Activated CD4-positive, alpha-beta T cell treated with anti-CD3 and anti-CD28 coated beads, Interleukin-2, amount 10 ng/mL, durations not matched to agents 7 days and 5 days (primary cell): Measurements from ENCODE around the gene CREBBP. TPM values are rescaled to one million over a fixed set of nuclear protein-coding genes. Genes with fewer than 3 reads are reported as not detected.
"Not testable (repeated sequence)": the region's sequence is repeated elsewhere in the genome, so short reads cannot be mapped to it uniquely, and the experiment has no call there.

Experiments
- CTCF ChIA-PET: fragments of 350-600 bp; sonication (Branson Sonifier 250); formaldehyde crosslinking; loops from one replicate; lab custom pipeline; 2021; ENCODE audit warnings: antibody characterized with exemption; lab: Charles Lee
- POLR2A ChIA-PET: fragments of 350-600 bp; sonication (Branson Sonifier 250); formaldehyde crosslinking; loops from one replicate; lab custom pipeline; 2021; ENCODE audit warnings: antibody characterized with exemption; lab: Charles Lee
- DNase-seq: peaks from one replicate; pipeline ENCODE4 v3.0.0-alpha.2; 2020
- H3K27ac Mint-ChIP-seq: one replicate; pipeline ENCODE4 v1.8.0; 2021; ENCODE audit warnings: mild to moderate bottlenecking, moderate library complexity, mixed read lengths
- H3K27me3 Mint-ChIP-seq: one replicate; pipeline ENCODE4 v1.8.0; 2021; ENCODE audit warnings: mixed read lengths
- H3K36me3 Mint-ChIP-seq: one replicate; pipeline ENCODE4 v1.8.0; 2021; ENCODE audit warnings: low read depth, mixed read lengths
- H3K4me1 Mint-ChIP-seq: one replicate; pipeline ENCODE4 v1.8.0; 2021; ENCODE audit warnings: mixed read lengths
- H3K4me3 Mint-ChIP-seq: one replicate; pipeline ENCODE4 v1.8.0; 2021; ENCODE audit warnings: mild to moderate bottlenecking, moderate library complexity, mixed read lengths
- H3K9me3 Mint-ChIP-seq: one replicate; pipeline ENCODE4 v1.8.0; 2021; ENCODE audit warnings: mixed read lengths
- total RNA-seq, 2 experiments: library from RNA; stranded (reverse); gene quantifications; one replicate each; pipeline ENCODE4 v1.2.3, GENCODE V29; 2021

The CREBBP gene
- total RNA-seq, 2 experiments from 2014 or later = 69.0 to 69.2 TPM

DNA sequence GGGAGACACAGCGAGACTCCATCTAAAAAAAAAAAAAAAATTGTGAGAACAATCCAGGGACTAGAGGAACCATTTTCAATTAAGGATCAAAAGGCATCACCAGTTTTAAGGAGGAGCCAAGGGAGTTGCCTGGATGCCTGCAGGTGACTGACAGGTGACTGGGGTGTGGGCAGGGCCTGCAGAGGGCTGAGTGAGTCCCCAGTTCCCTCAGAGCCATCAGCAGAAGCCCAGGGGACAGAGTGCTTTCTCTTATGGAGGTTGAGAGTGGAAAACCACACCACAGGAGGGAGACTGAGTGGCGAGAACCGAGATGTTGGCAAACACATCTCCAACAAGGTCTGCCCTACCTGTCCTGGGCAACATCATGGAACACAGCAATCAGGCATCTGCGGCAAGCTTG, 27.1 kb upstream of the CREBBP start:
- POLR2A ChIA-PET = no interaction called here
- H3K36me3 Mint-ChIP-seq = no peaks in the 10 kb centered on the region
- no peak overlapping the region for H3K27ac Mint-ChIP-seq
- H3K4me3 Mint-ChIP-seq = no peak overlapping the region
- CTCF ChIA-PET = interaction anchor here (0.6 kb wide), 1 partner anchor 1465 kb away, joined by 3 read pairs; no protein-coding TSS in a partner anchor
- H3K27me3 Mint-ChIP-seq = peaks cover 4% of the 10 kb centered on the region
- no peak for DNase-seq
- no peaks in the 10 kb centered on the region for H3K9me3 Mint-ChIP-seq
- peaks cover 4% of the 10 kb centered on the region for H3K4me1 Mint-ChIP-seq

DNA sequence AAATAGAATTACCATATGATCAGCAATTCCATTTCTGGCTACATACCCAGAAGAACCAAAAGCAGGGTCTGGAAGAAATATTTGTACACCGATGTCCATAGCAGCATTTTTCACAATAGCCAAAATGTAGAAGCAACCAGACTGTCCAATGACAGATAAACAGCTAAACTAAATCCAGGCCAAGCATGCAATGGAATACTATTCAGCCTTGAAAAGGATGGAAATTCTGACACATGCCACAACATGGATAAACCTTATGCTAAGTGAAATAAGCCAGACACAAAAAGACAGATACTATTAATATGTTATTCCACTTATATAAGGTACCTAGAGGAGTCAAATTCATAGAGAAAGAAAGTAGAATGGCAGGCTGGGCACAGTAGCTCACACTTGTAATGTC, 25.9 kb upstream of the CREBBP start:
- H3K27me3 Mint-ChIP-seq = peaks cover 4% of the 10 kb centered on the region
- ChIA-PET POLR2A (no interaction called here), CTCF (no interaction called here)
- peaks cover 4% of the 10 kb centered on the region for H3K4me1 Mint-ChIP-seq
- no peak overlapping the region for H3K4me3 Mint-ChIP-seq
- no peak for DNase-seq
- no peaks in the 10 kb centered on the region for H3K9me3 Mint-ChIP-seq
- H3K36me3 Mint-ChIP-seq = no peaks in the 10 kb centered on the region
- no peak overlapping the region for H3K27ac Mint-ChIP-seq

DNA sequence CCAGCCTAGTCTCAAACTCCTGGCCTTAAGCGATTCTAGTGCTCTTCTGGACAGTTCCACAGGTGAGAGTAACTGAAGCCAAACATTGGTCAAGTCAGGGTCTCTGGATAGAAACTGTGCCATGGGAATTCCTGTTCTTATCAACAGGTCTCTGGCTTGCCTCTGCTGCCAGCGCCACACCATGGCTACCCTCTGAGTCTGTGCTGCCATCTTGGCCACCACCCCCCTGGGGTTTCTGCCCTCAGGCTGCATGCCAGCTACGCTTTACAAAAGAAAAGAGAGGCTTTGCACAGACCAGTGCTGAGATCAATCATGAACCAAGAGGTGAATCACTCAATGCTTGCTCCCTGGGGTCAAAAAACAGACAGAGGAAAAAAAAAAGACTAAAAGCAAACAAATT, 24.4 kb upstream of the CREBBP start:
- H3K4me1 Mint-ChIP-seq = no peaks in the 10 kb centered on the region
- DNase-seq = no peak
- CTCF ChIA-PET = interaction anchor here (0.6 to 1.1 kb wide), 2 partner anchors 37 to 581 kb away, joined by 3 to 5 read pairs; no protein-coding TSS in a partner anchor
- POLR2A ChIA-PET = no interaction called here
- no peaks in the 10 kb centered on the region for H3K9me3 Mint-ChIP-seq
- H3K27ac Mint-ChIP-seq = no peak overlapping the region
- H3K27me3 Mint-ChIP-seq = peaks cover 12% of the 10 kb centered on the region
- H3K4me3 Mint-ChIP-seq = no peak overlapping the region
- H3K36me3 Mint-ChIP-seq = no peaks in the 10 kb centered on the region

DNA sequence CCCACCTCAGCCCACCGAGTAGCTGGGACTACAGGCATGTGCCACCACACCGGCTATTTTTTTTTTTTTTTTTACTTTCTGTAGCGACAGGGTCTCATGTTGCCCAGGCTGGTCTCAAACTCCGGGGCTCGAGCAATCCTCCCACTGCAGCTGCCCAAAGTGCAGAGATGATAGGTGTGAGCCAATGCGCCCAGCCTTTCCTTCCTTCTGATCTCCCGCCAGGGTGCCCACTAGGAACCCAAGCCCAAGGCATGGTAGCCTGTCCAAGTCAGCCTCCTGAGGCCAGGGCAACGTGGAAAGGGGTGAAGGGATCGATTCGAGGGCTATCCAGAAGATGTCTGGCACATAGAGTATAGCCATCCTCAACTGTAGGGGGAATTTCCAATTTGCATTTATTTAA, 9.6 kb upstream of the CREBBP start:
- H3K27ac Mint-ChIP-seq = no peak overlapping the region
- H3K4me1 Mint-ChIP-seq = no peaks in the 10 kb centered on the region
- H3K36me3 Mint-ChIP-seq = no peaks in the 10 kb centered on the region
- ChIA-PET CTCF (interaction anchor here (0.6 kb wide), 1 partner anchor 44 kb away, joined by 3 read pairs; no protein-coding TSS in a partner anchor), POLR2A (no interaction called here)
- H3K27me3 Mint-ChIP-seq = peaks cover 22% of the 10 kb centered on the region
- no peak for DNase-seq
- no peaks in the 10 kb centered on the region for H3K9me3 Mint-ChIP-seq
- H3K4me3 Mint-ChIP-seq = no peak overlapping the region

DNA sequence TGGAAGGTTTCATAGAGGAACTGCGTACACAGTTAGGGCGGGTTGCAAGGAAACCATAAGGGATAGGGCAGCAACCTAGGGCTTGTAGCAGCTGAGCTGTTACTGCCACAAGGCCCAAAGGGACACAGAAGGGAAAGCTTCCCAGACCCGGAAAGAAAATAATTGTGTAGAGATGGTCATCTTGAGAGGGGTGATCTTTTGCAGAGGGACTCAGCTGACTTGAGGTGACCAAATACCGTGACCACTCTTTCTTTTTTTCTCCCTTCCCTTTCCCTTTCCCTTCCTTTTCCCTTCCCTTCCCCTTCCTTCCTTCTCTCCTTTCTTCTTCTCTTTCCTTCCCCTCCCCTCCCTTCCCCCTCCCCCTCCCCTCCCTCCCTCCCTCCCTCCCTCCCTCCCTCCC, 8.5 kb upstream of the CREBBP start:
- H3K4me1 Mint-ChIP-seq = no peaks in the 10 kb centered on the region
- peaks cover 24% of the 10 kb centered on the region for H3K27me3 Mint-ChIP-seq
- H3K4me3 Mint-ChIP-seq = no peak overlapping the region
- H3K27ac Mint-ChIP-seq = no peak overlapping the region
- no peaks in the 10 kb centered on the region for H3K9me3 Mint-ChIP-seq
- ChIA-PET POLR2A (no interaction called here), CTCF (interaction anchor here (0.6 kb wide), 1 partner anchor 123 kb away, joined by 3 read pairs; no protein-coding TSS in a partner anchor)
- no peak for DNase-seq
- no peaks in the 10 kb centered on the region for H3K36me3 Mint-ChIP-seq

DNA sequence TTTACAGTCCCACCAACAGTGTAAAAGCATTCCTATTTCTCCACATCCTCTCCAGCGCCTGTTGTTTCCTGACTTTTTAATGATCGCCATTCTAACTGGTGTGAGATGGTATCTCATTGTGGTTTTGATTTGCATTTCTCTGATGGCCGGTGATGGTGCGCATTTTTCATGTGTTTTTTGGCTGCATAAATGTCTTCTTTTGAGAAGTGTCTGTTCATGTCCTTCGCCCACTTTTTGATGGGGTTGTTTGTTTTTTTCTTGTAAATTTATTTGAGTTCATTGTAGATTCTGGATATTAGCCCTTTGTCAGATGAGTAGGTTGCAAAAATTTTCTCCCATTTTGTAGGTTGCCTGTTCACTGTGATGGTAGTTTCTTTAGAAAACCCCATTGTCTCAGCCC, 5.5 kb upstream of the CREBBP start:
- CTCF ChIA-PET, POLR2A ChIA-PET, H3K36me3 Mint-ChIP-seq, H3K4me3 Mint-ChIP-seq, H3K9me3 Mint-ChIP-seq, DNase-seq, H3K27ac Mint-ChIP-seq, H3K4me1 Mint-ChIP-seq: not testable (repeated sequence)
- H3K27me3 Mint-ChIP-seq = peaks cover 33% of the 10 kb centered on the region

DNA sequence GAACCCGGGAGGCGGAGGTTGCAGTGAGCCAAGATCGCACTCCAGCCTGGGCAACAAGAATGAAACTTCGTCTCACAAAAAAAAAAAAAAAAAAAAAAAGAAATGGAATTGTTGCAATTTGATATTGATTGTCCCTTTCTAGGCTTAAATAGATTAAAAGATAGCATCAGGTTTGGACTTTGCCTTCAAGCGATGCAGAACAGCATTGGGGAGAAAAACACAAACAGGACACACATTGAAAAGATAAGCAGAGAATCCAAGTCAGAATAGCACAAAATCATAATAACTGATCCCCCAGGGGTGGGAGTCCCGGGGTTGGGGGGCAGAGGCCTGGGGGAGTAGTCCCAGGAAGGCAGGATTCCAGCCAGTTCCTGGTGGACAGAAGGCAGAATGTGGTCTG, 3.9 kb upstream of the CREBBP start:
- DNase-seq = no peak
- Mint-ChIP-seq H3K27me3 (peaks cover 32% of the 10 kb centered on the region), H3K27ac (no peak overlapping the region), H3K4me3 (no peak overlapping the region), H3K9me3 (no peaks in the 10 kb centered on the region), H3K36me3 (no peaks in the 10 kb centered on the region), H3K4me1 (peaks cover 8% of the 10 kb centered on the region)
- ChIA-PET POLR2A (no interaction called here), CTCF (interaction anchor here (1.1 kb wide), 1 partner anchor 284 kb away, joined by 3 read pairs; no protein-coding TSS in a partner anchor)

DNA sequence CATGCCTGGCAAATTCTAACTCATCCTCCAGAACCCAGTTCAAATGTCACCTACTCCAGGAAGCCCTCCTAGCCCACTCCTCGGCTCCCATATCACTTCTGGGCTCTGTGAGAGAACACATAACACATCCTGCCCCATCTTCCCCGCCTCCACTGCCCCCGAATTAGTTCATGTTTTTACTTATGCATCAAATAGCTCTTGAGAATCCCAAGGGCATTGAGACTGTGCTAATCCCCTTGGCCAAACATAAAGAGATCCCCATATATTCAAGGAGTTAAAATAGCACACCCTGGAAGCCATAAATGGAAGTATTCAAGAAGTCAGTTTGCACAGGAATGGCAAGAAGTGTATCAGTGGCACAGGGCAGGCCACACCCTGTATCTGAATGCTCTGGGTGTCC, 2.0 kb upstream of the CREBBP start:
- H3K4me1 Mint-ChIP-seq = peaks cover 24% of the 10 kb centered on the region
- peaks cover 18% of the 10 kb centered on the region for H3K36me3 Mint-ChIP-seq
- H3K27me3 Mint-ChIP-seq = peaks cover 25% of the 10 kb centered on the region
- POLR2A ChIA-PET = no interaction called here
- H3K9me3 Mint-ChIP-seq = no peaks in the 10 kb centered on the region
- peak overlapping the region; percentile 23 for H3K4me3 Mint-ChIP-seq
- DNase-seq = no peak
- CTCF ChIA-PET = interaction anchor here (0.6 to 1.1 kb wide), 2 partner anchors 126 to 371 kb away, joined by 3 to 4 read pairs; no protein-coding TSS in a partner anchor
- no peak overlapping the region for H3K27ac Mint-ChIP-seq

DNA sequence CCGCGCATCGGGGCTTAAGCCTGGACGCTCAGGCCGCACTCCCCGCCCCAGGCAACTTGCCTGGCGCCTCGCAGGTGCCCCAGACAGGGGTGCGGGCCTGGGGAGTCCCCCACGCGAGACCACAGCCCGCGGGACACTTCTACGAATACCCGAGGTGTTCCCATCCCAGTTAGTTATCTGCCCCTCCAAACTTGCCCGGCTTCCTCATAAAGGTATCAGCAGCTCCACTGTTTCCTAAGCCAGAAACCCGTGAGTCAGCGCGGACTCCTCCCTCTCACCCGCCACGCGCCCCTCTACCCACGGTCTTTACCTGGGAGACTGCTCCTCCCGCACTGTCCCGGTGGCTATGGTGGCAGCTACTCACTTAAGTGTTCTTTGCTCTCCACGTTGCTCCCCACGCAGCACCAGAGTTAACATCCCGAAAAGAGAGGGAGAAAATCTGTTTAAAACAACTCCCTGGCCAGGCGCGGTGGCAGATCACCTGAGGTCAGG, 1.0 kb upstream of the CREBBP start:
- CTCF ChIA-PET = interaction anchor here (1.5 kb wide), 1 partner anchor 13 kb away, joined by 3 read pairs; no protein-coding TSS in a partner anchor
- H3K36me3 Mint-ChIP-seq = peaks cover 26% of the 10 kb centered on the region
- POLR2A ChIA-PET = no interaction called here
- H3K4me1 Mint-ChIP-seq = peaks cover 34% of the 10 kb centered on the region
- no peak for DNase-seq
- peak overlapping the region; percentile 69 for H3K4me3 Mint-ChIP-seq
- peaks cover 23% of the 10 kb centered on the region for H3K27me3 Mint-ChIP-seq
- peak overlapping the region; percentile 82 for H3K27ac Mint-ChIP-seq
- no peaks in the 10 kb centered on the region for H3K9me3 Mint-ChIP-seq

DNA sequence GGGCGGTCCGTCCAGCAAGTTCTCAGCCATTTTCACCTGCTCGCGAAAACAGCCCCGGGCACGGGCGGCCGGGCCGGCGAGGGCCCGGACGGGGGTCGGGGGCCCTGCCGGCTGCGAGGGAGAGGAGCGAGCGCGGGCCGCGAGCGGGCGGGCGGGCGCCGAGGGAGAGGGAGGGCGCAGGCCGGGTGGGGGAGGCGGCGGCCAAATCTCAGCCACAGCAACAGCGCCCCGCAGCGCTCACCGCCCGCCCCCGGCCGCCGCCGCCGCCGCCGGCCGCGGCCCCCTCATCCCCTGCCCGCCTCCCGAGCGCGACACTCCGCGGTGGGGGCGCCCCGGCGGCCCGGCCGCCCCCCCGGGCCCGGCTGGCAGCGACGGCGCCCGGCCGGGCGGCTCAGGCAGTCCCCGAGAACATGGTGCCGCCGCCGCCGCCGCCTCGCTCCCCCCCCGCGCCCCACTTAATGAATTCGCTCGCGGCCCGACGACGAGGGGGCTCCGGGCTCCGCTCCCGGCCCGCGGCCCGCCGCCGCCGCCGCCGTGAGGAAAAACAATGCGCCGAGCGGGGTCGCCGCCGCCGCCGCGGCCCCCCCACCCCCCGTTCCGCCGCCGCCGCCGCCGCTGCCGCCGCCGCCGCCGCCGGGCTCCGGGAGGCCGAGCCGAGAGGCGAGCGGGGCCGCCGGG, 487 bp downstream of the CREBBP start:
- Mint-ChIP-seq H3K36me3 (peaks cover 28% of the 10 kb centered on the region), H3K27me3 (peaks cover 14% of the 10 kb centered on the region), H3K4me1 (peaks cover 44% of the 10 kb centered on the region), H3K9me3 (no peaks in the 10 kb centered on the region), H3K4me3 (peak overlapping the region; percentile 95), H3K27ac (no peak overlapping the region)
- ChIA-PET POLR2A (no interaction called here), CTCF (interaction anchor here (1.5 kb wide), 1 partner anchor 14 kb away, joined by 3 read pairs; no protein-coding TSS in a partner anchor)
- peak; percentile 69 for DNase-seq

DNA sequence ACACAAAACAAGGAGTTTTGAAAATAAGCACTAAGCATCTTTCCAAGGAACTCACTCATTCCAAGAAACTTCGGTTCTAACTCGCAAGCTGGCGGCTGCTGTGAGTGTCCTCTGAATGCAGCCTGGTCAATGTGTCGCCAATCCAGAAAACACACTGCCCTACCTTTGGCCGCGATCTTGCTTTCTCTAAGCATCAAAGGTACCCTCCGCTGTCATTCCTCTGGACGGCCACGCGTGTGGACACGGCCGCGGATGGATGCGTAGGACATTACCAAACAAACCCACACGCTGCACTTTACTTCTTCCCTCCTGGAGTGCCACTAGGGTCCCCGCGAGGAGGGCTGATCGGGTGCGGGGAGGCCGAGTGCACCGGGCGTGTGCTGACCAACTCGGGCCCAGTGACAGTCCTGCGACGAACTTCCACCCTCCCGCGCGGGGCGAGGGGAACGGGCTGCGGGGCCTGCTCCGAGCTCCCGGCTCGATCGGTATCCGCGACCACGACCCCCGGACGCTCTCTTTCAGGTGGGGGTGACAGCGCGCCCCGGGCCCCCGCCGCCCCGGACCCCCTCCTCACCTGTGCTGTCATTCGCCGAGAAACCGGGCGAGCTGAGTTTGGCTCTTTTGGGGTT, 1.1 kb downstream of the CREBBP start:
- H3K9me3 Mint-ChIP-seq = no peaks in the 10 kb centered on the region
- peak; percentile 23 for DNase-seq
- H3K27me3 Mint-ChIP-seq = peaks cover 14% of the 10 kb centered on the region
- peaks cover 44% of the 10 kb centered on the region for H3K4me1 Mint-ChIP-seq
- H3K27ac Mint-ChIP-seq = peak overlapping the region; percentile 90
- peak overlapping the region; percentile 95 for H3K4me3 Mint-ChIP-seq
- ChIA-PET POLR2A (no interaction called here), CTCF (no interaction called here)
- H3K36me3 Mint-ChIP-seq = peaks cover 28% of the 10 kb centered on the region

DNA sequence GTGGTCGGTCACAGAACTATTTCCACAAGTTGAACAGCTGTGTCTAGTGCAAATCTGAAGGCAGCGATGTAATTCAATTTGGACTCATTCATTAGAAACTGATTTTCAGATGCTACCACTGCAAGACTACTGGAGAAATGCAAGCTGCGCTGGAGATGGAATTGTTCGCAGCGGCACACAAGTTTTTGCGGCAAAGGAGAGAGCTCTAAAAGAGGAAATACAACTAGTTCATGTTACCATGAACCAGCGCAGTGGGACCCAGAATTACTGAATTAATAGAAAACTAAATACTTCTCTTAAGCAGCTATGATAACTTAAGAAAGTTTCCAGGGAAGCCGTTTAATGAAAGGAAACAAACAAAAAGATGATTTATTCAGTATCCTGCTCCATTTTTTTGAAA, 1.9 kb downstream of the CREBBP start:
- H3K4me1 Mint-ChIP-seq = peaks cover 46% of the 10 kb centered on the region
- peak overlapping the region; percentile 90 for H3K27ac Mint-ChIP-seq
- peaks cover 28% of the 10 kb centered on the region for H3K36me3 Mint-ChIP-seq
- no peaks in the 10 kb centered on the region for H3K9me3 Mint-ChIP-seq
- ChIA-PET POLR2A (interaction anchor here (0.6 kb wide), 1 partner anchor 140 kb away, joined by 4 read pairs; no protein-coding TSS in a partner anchor), CTCF (interaction anchor here (1.0 kb wide), 1 partner anchor 104 kb away, joined by 4 read pairs; no protein-coding TSS in a partner anchor)
- peaks cover 8% of the 10 kb centered on the region for H3K27me3 Mint-ChIP-seq
- peak overlapping the region; percentile 95 for H3K4me3 Mint-ChIP-seq
- DNase-seq = no peak

DNA sequence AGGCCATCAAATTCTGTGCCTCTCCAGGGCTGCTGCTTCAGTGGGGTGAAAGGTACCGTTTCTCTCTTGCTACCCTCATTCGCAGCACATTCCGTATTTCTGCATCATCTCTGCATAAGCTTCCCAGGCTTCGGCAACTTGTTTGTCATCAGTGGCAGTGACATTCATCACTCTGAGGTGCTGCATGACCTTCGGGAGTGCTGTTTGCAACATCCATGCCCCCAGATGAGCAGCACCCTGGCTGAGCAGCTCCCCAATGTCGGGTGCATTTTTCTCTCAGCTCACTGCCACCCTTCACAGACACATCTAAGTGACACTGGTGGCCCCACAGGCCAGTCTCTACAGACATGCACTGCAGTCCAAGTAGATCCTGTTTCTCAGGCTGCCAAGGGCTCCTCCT, 3.8 kb downstream of the CREBBP start:
- Mint-ChIP-seq H3K27ac (no peak overlapping the region), H3K4me1 (peaks cover 48% of the 10 kb centered on the region), H3K4me3 (no peak overlapping the region), H3K36me3 (peaks cover 28% of the 10 kb centered on the region), H3K9me3 (no peaks in the 10 kb centered on the region), H3K27me3 (no peaks in the 10 kb centered on the region)
- no peak for DNase-seq
- CTCF ChIA-PET = interaction anchor here (0.6 kb wide), 1 partner anchor 730 kb away, joined by 4 read pairs; no protein-coding TSS in a partner anchor
- POLR2A ChIA-PET = no interaction called here
